HG02943 (cell line): Measurements from ENCODE around the gene RPS26.
"Not testable (repeated sequence)": the region's sequence is repeated elsewhere in the genome, so short reads cannot be mapped to it uniquely, and the experiment has no call there.

ENCODE experiments used
- ATAC-seq: cut with Tn5 transposase; IDR thresholded peaks from one replicate; pipeline ENCODE4 v1.9.1; 2021; ENCODE audit warnings: mild to moderate bottlenecking, low read depth, moderate library complexity; ENCODE audit not compliant: unreplicated experiment

RPS26 gene

DNA sequence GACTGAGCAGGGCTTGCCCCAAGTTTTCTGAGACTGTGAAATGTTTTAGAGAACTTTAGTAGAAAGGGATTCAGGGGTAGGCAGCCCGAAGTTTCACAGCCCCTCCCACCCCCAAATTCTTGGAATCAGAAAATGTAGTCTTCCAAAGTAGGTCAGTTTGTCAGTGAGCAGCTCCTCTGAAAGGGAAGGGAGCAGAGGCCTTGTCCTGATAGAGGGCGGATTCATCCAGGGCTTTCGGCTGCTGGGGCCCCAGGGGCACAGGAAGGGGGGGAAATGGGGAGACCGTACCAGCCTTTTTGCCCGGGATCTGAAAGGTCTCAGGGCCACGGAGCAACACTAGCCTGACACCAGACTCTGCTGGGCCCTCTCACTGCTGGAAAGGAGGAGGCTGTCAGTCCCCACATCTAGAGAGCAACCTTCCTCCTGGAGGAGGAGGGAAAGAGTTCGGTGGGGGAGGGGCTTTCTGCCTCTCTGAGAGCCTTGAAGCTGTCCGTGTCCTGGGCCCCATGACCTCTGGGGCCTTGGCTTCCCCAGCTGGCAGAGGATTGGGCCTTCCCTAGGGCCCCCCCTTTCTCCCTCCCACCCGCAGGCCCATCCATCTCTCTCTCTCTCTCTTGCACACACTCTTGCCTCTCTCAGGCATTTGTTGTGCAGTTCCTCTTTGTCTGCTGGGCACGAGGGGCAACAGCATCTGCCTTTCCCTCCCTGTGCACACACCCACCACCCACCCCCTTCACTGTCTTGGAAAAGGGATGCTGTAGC, 21.1 kb upstream of the RPS26 start, which contains the start of gene IKZF4:
IKZF4 (plus strand) TSS at position 621 of the 762 bp plus-strand sequence. CDS start 451 bp downstream, outside the sequence.
- ATAC-seq = no peak

GRCh38 chr12:56021889-56022497, 19.7 kb upstream of the RPS26 start:
- ATAC-seq = no peak

DNA sequence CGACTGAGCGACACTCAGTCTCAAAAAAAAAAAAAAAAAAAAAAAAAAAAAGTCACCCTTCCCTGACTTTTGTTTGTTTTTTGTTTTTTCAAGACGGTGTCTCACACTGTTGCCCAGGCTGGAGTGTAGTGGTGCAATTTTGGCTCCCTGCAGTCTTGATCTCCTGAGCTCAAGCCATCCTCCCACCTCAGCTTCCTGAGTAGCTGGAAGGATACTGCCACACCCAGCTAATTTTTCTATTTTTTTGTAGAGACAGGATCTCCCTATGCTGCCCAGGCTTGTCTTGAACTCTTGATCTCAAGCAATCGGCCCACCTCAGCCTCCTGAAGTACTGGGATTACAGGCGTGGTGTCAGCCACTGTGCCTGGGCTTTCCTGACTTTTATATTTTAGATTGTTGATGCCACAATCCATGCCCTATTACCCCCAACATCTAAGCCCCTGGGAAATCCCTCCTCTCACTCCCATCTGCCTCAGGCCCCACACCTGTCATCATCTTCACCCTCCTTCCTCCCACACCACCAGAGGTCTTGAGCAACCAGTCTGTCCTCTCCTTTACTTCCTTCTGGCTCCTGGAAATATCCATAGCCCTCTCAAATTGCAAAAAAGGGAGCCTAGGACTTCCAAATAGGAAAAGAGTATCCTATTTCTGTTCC, 13.1 kb upstream of the RPS26 start:
- ATAC-seq = no peak

DNA sequence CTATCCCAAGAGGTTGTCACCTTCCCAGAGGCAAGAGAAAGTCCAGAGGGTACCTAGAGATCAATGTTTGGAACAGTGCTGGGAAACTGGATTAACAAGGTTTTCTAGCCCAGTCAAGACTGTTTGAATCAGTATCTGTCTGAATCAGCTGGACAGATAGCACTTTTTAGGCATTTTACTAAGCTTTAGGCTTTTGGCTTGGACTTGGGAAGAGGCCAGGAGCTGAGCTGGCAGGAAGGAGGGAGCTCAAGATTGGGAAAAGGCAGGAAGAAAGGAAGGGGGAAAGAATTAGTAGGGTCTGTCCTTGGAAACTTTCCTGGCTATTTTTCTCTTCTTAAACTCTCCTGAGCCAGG, 12.6 kb upstream of the RPS26 start:
- ATAC-seq = no peak

DNA sequence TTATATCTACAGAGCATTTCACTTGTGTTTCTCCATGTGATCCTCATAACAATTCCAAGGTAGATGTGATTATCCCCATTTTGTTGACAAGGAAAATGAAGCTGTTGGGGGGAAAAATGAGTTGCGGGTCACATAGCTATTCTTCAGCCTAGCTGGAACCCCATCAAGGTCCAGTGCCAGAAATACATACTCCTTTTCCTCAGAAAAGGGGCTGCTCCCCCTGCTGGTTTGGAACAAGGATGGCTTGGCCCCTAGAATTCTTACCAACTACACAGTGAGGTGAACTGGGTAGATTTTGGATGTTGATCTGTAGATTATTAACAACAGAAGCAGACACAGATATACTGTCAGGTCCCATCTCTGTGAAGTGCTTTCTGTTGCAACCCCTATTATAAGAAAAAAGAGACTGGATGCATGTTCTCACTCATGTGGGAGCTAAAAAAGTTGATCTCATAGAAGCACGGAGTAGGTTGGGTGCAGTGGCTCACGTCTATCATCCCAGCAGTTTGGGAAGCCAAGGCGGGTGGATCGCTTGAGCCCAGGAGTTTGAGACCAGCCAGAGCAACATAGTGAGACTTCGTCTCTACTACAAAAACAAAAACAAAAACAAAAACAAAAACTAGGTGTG, 11.9 kb upstream of the RPS26 start:
- no peak for ATAC-seq

- no peak for ATAC-seq
Observed at GRCh38 chr12:56031987-56032386, 9.7 kb upstream of the RPS26 start.

GRCh38 chr12:56034586-56035332, 7.0 kb upstream of the RPS26 start:
- no peak for ATAC-seq

DNA sequence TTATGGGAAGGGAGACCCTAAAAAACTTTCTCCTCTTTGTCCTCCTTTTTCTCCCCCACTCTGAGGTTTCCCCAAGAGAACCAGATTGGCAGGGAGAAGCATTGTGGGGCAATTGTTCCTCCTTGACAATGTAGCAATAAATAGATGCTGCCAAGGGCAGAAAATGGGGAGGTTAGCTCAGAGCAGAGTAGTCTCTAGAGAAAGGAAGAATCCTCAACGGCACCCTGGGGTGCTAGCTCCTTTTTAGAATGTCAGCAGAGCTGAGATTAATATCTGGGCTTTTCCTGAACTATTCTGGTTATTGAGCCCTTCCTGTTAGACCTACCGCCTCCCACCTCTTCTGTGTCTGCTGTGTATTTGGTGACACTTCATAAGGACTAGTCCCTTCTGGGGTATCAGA, 4.6 kb upstream of the RPS26 start:
- ATAC-seq = no peak

DNA sequence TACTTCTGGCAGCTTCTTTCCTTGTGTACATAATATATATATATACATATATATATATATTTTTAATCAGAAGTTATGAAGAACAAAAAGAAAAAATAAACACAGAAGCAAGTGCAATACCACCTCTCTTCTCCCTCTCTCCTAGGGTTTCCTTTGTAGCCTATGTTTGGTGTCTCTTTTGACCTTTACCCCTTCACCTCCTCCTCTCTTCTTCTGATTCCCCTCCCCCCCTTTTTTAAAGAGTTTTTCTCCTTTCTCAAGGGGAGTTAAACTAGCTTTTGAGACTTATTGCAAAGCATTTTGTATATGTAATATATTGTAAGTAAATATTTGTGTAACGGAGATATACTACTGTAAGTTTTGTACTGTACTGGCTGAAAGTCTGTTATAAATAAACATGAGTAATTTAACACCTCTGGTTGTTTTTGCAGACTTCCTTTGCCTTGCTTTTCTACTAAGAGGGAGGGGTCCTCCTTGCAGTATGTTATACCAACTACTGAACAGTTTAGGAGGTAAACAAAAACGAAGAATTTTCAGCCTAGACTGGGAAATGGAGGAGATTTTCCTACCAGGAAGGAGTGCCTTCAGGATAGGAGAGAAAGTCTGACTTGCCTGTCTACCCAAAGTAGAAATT, 3.6 kb upstream of the RPS26 start:
- ATAC-seq = no peak

DNA sequence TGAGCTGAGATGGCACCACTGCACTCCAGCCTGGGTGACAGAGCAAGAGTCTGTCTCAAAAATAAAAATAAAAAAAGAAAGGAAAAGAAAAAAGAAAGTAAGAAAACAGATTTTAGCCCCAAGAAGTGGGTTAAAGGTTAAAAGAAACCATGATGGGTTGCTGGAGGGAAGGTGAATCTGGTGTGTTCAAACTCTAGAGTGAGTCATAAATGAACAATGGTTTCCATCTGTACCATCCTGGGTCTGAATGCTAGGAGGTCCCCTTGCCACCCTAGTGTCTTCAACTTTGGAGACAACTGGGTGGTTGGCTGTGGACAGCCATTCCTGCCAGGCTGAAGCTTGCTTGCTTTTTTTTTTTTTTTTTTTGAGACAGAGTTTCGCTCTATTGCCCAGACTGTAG, 1.6 kb upstream of the RPS26 start:
- no peak for ATAC-seq

DNA sequence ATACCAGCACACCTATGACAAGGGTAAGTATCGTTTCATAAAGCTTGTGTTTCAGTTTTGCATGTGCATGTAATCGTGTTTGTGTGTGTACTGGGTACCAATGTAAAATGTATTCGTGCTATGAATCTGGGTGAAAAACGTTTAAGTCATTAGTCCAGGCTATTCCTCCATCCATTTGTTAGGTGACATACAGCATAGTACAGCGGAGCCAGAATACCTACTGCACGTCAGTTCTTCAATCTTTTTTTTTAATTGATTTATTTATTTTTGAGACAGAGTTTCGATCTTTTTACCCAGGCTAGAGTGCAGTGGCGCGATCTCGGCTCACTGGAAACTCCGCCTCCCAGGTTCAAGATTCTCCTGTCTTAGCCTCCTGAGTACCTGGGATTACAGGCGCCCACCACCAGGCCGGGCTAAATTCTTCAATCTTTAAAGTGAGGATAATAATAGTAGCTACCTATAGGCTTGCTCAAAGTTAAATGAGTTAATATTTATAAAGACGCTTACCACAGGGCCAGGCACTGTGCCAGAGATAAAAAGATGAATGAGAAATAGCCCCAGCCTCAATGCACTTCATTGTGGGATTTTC, 661 bp upstream of the RPS26 start:
- no peak for ATAC-seq

DNA sequence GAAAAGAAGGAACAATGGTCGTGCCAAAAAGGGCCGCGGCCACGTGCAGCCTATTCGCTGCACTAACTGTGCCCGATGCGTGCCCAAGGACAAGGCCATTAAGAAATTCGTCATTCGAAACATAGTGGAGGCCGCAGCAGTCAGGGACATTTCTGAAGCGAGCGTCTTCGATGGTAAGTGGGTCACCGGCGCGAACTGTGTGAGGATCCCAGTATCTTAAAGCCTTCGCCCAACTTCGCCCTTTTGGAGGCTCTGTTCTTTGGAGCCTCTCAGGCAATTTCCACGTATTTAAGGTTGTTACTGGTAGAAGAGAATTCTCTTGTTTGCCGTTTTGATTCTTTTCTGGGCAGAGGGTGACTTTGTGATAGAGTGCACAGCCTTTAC, 704 bp downstream of the RPS26 start:
- ATAC-seq = not testable (repeated sequence)

DNA sequence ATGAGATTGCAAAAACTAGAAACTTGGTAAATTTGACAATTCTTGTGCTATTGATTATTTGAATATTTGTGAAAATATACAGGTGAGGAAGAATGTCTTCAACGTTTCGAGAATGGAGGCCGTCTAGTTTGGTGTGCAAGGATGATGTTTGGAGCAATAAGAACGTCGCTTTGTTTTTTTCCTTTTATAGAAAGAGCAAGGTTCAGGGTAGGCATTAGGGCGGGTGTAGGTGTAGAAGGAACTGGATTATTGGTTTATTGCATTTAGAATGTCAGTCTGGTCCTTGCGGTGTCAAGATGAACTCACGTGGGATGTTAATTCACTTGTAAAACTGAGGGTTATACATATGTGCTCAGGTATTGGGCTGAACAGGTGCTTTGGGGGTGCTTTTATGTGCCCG, 1.1 kb downstream of the RPS26 start:
- no peak for ATAC-seq

GRCh38 chr12:56046027-56046780, 4.5 kb downstream of the RPS26 start:
- ATAC-seq = no peak

DNA sequence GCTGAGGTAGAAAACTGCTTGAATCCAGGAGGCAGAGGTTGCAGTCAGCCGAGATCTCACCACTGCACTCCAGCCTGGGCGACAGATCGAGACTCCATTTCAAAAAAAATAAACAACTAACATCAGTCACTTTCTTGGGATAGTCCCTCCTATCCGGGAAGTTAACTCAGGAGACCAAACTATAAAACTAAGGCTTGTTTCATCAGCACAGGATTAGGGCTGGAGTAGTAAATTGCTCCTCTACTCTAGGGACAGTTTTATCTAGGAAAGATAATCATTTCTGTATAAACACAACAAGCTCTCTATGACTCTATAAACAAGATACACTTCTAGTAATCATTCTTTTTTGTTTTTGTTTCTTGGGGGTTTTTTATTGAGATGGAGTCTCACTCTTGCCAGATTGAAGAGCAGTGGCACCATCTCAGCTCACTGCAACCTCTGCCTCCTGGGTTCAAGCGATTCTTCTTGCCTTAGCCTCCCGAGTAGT, 11.7 kb downstream of the RPS26 start:
- no peak for ATAC-seq

DNA sequence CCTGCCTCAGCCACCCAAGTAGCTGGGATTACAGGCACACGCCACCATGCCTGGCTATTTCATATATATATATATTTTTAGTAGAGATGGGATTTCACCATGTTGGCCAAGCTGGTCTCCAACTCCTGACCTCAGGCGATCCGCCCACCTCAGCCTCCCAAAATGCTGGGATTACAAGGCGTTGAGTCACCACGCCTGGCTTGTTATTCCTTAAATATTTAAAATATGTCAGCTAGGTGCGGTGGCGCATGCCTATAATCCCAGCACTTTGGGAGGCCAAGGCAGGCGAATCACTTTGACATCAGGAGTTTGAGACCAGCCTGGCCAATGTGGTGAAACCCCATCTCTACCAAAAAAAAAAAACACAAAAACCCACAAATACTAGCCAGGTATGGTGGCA, 18.2 kb downstream of the RPS26 start:
- not testable (repeated sequence) for ATAC-seq

GRCh38 chr12:56061982-56062381, 20.3 kb downstream of the RPS26 start:
- no peak for ATAC-seq

DNA sequence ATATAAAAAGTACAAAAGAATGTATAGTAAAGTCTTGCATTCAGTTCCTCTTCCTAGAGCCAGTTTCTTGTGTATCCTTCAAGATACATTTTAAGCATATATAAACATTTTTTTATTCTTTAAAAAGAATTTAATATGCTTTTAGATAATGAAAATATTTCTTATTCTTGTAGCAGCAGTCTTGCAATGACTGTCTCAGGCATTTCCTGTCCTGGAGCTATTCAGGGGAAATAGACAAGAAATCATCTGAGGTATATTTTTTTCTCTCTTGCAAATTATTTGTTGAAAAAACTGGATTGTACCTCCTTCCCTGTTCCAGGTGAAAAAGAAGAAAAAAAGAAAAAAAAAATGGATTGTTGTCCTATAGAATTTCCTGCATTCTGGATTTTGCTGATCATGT, 21.3 kb downstream of the RPS26 start:
- no peak for ATAC-seq

DNA sequence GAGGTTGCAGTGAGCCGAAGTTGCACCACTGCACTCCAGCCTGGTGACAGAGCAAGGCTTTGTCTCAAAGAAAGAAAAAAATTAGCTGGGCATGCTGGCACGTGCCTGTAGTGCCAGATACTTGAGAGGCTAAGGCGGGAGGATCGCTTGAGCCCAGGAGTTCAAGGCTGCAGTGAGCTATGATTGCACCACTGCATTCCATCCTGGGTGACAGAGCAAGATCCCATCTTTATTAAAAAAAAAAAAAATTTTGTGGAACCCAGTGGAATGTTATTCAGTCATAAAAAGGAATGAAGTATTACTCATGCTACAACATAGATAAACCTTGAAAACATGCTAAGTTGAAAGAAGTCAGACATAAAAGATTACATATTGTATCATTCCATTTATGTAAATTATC, 29.9 kb downstream of the RPS26 start:
- ATAC-seq = no peak
